ENCODE data around the gene SPAG7. TPM values are rescaled to one million over a fixed set of nuclear protein-coding genes. Genes with fewer than 3 reads are reported as not detected.

Gene SPAG7
- total and polyA plus RNA-seq, 12 donors: 95.5 to 189 (median 136) TPM

DNA sequence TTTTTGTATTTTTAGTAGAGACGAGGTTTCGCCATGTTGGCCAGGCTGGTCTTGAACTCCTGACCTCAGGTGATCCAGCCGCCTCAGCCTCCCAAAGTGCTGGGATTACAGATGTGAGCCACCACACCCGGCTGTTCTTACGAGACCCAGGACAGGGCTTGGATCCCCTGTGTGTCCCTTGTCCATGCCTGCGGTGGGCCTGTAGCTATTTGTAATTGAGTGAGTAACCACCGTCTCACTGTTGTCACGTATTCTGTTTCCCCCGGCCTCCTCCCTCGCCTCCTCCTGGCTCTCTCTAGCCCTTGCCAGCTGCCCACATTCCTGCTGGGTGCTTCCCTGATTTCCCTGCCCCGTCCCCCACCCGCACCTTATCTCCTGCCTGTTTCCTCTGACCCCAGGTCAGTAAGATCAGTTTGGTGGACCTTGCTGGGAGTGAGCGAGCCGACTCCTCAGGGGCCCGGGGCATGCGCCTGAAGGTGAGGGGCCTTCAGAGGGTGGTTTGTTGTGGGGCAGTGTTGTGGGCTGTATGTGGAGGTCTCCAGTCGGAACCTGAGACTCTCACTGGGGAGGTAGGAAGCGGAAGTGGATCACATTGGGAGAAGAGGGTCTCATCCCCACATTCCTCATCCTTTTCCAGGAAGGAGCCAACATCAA lies 35.7 kb upstream of the SPAG7 start:
- Histone ChIP-seq H3K36me3 (peaks cover 7 to 77% (median 71%) of the 10 kb centered on the region in 9 donors), H3K9me3 (no peaks in the 10 kb centered on the region), H3K27me3 (no peaks in the 10 kb centered on the region), H3K27ac (no peak overlapping the region), H3K4me1 (peaks cover 13 to 37% (median 23%) of the 10 kb centered on the region in 9 donors), H3K4me3 (no peak overlapping the region)
- intact Hi-C loops (cut with DNase I): no loop called here
- WGBS, 2 donors: 82 to 86% methylated on average over 18 of the region's 18 CpGs
- TF ChIP-seq, protein P1, sequence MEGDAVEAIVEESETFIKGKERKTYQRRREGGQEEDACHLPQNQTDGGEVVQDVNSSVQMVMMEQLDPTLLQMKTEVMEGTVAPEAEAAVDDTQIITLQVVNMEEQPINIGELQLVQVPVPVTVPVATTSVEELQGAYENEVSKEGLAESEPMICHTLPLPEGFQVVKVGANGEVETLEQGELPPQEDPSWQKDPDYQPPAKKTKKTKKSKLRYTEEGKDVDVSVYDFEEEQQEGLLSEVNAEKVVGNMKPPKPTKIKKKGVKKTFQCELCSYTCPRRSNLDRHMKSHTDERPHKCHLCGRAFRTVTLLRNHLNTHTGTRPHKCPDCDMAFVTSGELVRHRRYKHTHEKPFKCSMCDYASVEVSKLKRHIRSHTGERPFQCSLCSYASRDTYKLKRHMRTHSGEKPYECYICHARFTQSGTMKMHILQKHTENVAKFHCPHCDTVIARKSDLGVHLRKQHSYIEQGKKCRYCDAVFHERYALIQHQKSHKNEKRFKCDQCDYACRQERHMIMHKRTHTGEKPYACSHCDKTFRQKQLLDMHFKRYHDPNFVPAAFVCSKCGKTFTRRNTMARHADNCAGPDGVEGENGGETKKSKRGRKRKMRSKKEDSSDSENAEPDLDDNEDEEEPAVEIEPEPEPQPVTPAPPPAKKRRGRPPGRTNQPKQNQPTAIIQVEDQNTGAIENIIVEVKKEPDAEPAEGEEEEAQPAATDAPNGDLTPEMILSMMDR (IDR thresholded peaks at IDR 0.05): no peak
- DNase-seq (no peak), ATAC-seq (no peak)

DNA sequence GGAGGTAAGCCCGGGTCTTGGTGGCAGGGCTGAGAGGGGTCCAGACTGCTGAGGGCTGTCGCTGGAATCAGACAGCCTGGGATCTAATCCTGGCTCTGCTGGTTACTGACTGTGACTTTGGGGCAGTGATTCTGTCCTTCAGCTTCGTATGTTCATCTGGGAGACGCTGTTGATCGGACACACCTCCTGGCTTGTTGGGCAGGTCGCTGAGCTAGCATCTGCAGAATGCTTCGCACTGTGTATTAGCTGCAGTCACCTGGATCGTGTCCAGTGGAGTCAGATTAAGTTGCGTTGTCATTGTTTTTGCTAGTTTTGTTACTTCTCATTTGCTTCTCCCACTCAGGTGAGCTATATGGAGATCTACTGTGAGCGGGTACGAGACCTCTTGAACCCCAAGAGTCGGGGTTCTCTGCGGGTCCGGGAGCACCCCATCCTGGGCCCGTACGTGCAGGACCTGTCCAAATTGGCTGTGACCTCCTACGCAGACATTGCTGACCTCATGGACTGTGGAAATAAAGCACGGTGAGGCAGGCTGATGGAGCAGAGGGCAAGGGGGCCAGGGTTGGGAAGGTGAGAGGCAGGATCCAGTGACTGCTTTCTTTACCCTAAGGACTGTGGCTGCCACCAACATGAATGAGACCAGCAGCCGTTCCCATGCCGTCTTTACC lies 34.6 kb upstream of the SPAG7 start:
- no peak for DNase-seq
- H3K27ac ChIP-seq: peak overlapping the region in 2 of 10 donors; percentile 28 to 96
- ATAC-seq: no peak
- H3K9me3 ChIP-seq: no peaks in the 10 kb centered on the region
- intact Hi-C loops (cut with DNase I): no loop called here
- H3K4me1 ChIP-seq: peaks cover 13 to 37% (median 23%) of the 10 kb centered on the region in 9 donors
- TF ChIP-seq, protein P1 (IDR thresholded peaks at IDR 0.05): no peak
- H3K4me3 ChIP-seq: no peak overlapping the region
- no peaks in the 10 kb centered on the region for H3K27me3 ChIP-seq
- peaks cover 2 to 66% (median 60%) of the 10 kb centered on the region in 9 donors for H3K36me3 ChIP-seq
- whole genome bisulfite sequencing, 2 donors: 90 to 91% methylated on average over 20 of the region's 20 CpGs

DNA sequence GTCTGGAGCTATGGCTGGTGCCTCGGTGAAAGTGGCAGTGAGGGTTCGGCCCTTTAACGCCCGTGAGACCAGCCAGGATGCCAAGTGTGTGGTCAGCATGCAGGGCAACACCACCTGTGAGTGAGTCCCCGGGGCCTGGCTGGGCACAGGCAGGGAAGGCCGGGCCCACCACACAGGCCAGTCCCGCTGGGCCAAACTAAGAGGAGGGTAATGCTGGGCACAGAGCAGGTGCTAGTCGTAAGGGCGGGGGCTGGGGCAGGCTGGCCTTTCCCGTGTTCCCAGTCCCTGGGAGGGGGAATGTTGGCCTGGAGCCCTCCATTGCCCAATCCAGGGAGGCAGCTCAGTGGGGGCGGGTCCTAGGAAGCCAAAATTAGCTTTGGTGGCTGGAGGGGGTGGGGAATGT lies 32.6 kb upstream of the SPAG7 start:
- intact Hi-C loops (cut with DNase I): no loop called here
- 45 to 51% methylated on average over 11 of the region's 11 CpGs for WGBS, 2 donors
- ATAC-seq: peak; percentile 18 to 82 (median 68)
- no peaks in the 10 kb centered on the region for H3K9me3 ChIP-seq
- peak overlapping the region in 9 of 10 donors; percentile 67 to 100 (median 95) for H3K4me3 ChIP-seq
- DNase-seq: peak; percentile 87 to 88
- TF ChIP-seq, protein P1 (IDR thresholded peaks at IDR 0.05): no peak
- peak overlapping the region; percentile 87 to 97 (median 94) for H3K27ac ChIP-seq
- H3K4me1 ChIP-seq: peaks cover 18 to 44% (median 30%) of the 10 kb centered on the region in 9 donors
- H3K27me3 ChIP-seq: no peaks in the 10 kb centered on the region
- H3K36me3 ChIP-seq: peaks cover 0 to 46% (median 41%) of the 10 kb centered on the region in 9 donors

DNA sequence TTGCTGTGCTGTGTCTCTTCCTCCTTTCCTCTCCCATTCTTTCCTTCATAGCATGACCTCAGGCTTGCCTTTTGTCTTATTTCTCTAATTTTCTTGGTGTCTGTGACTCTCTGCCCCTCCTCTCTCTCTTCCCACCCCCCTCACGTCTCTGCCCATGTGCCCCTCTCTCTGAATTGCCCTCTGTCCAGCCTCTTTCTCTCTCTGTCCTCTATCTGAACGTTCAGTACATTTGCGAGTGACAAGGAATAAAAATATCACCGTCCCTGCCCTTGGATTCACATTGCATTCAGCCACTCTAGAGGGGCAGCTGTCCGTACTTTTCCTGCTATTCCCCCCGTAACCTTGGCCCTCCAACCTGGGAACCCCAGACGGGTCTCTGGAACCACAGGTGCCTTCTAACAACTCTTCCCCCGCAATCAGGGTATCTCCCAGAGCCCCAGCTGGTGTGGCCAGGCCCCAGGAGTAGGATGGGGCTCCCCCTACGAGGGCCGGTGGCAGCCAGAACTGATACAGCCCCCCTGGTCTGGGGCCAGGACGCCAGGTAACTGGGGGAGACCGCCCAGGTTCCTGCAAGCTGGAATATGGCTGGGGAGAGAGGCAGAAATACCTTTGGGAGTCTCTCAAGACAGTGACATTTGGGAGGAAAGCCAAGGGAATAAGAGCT lies 31.9 kb upstream of the SPAG7 start:
- Histone ChIP-seq H3K27ac (peak overlapping the region; percentile 87 to 97 (median 94)), H3K9me3 (no peaks in the 10 kb centered on the region), H3K4me3 (peak overlapping the region; percentile 67 to 100 (median 95)), H3K4me1 (peaks cover 18 to 44% (median 30%) of the 10 kb centered on the region in 9 donors), H3K36me3 (peaks cover 0 to 39% (median 35%) of the 10 kb centered on the region in 9 donors), H3K27me3 (no peaks in the 10 kb centered on the region)
- intact Hi-C loops (cut with DNase I): loop anchor here in 1 of 10 donors (5.0 kb wide), 1 partner anchor 52 kb away; the partner anchor contains the start of gene PFN1
- WGBS, 2 donors: 32 to 49% methylated on average over 12 of the region's 12 CpGs
- TF ChIP-seq, protein P1 (IDR thresholded peaks at IDR 0.05): no peak
- ATAC-seq (peak in 5 of 8 donors; percentile 12 to 47 (median 23)), DNase-seq (no peak)
